Measurements from ENCODE around the gene CLDN34. TPM values are rescaled to one million over a fixed set of nuclear protein-coding genes. Genes with fewer than 3 reads are reported as not detected.

Gene CLDN34
- total and polyA plus RNA-seq, 4 donors, result 0.50 TPM; not detected in 3

DNA sequence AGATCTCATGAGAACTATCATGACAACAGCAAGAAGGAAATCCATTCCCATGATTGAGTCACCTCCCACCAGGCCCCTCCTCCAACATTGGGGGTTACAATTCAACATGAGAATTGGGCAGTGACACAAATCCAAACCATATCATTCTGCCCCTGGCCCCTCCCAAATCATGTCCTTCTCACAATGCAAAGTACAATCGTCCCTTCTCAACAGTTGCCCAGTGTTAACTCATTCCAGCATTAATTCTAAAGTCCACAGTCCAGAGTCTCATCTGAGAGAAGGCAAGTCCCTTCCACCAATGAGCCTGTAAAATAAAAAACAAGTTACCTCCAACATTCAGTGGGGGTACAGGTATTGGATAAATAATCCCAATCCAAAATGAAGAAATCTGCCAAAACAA lies 14.9 kb upstream of the CLDN34 start (continued):
- TF ChIP-seq, protein P1, sequence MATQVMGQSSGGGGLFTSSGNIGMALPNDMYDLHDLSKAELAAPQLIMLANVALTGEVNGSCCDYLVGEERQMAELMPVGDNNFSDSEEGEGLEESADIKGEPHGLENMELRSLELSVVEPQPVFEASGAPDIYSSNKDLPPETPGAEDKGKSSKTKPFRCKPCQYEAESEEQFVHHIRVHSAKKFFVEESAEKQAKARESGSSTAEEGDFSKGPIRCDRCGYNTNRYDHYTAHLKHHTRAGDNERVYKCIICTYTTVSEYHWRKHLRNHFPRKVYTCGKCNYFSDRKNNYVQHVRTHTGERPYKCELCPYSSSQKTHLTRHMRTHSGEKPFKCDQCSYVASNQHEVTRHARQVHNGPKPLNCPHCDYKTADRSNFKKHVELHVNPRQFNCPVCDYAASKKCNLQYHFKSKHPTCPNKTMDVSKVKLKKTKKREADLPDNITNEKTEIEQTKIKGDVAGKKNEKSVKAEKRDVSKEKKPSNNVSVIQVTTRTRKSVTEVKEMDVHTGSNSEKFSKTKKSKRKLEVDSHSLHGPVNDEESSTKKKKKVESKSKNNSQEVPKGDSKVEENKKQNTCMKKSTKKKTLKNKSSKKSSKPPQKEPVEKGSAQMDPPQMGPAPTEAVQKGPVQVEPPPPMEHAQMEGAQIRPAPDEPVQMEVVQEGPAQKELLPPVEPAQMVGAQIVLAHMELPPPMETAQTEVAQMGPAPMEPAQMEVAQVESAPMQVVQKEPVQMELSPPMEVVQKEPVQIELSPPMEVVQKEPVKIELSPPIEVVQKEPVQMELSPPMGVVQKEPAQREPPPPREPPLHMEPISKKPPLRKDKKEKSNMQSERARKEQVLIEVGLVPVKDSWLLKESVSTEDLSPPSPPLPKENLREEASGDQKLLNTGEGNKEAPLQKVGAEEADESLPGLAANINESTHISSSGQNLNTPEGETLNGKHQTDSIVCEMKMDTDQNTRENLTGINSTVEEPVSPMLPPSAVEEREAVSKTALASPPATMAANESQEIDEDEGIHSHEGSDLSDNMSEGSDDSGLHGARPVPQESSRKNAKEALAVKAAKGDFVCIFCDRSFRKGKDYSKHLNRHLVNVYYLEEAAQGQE (IDR thresholded peaks at IDR 0.05), result no peak
- TF ChIP-seq YY1 (IDR thresholded peaks at IDR 0.05) (peak; percentile 41), FOXA2 (IDR thresholded peaks at IDR 0.05) (no peak), RXRA (IDR thresholded peaks at IDR 0.05) (peak in 1 of 2 donors; percentile 56), FOXA1 (IDR thresholded peaks at IDR 0.05) (no peak), EGR1 (IDR thresholded peaks at IDR 0.05; ENCODE audit: low read depth in 2 of 2) (no peak), GABPA (IDR thresholded peaks at IDR 0.05 in 1 of 2, conservative IDR thresholded peaks at IDR 0.05 in 1 of 2) (no peak)
- TF ChIP-seq, protein P2, sequence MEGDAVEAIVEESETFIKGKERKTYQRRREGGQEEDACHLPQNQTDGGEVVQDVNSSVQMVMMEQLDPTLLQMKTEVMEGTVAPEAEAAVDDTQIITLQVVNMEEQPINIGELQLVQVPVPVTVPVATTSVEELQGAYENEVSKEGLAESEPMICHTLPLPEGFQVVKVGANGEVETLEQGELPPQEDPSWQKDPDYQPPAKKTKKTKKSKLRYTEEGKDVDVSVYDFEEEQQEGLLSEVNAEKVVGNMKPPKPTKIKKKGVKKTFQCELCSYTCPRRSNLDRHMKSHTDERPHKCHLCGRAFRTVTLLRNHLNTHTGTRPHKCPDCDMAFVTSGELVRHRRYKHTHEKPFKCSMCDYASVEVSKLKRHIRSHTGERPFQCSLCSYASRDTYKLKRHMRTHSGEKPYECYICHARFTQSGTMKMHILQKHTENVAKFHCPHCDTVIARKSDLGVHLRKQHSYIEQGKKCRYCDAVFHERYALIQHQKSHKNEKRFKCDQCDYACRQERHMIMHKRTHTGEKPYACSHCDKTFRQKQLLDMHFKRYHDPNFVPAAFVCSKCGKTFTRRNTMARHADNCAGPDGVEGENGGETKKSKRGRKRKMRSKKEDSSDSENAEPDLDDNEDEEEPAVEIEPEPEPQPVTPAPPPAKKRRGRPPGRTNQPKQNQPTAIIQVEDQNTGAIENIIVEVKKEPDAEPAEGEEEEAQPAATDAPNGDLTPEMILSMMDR (IDR thresholded peaks at IDR 0.05; ENCODE audit: low read depth, low read length, missing input control), result no peak

DNA sequence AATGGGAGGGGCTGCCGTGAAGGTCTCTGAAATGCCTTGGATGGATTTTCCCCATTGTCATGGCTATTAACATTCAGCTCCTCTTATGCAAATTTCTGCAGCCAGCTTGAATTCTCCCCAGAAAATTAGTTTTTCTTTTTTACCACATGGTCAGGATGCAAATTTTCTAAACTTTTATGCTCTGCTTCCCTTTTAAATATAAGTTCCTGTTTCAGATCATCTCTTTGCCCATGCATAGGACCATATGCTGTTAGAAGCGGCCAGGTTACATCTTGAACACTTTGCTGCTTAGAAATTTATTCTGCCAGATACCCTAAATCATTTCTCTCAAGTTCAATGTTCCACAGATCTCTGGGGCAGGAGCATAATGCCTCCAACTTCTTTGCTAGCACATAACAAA lies 13.8 kb upstream of the CLDN34 start:
- WGBS, result 97% methylated on average over 2 of the region's 2 CpGs
- H3K4me1 ChIP-seq (ENCODE audit: control insufficient read depth in 4 of 4, insufficient read depth in 4 of 4, low read length in 3 of 4), result no peaks in the 10 kb centered on the region
- no peak overlapping the region for H3K27ac ChIP-seq (ENCODE audit: low read depth in 1 of 2, low read length in 2 of 2)
- TF ChIP-seq NR2F2 (IDR thresholded peaks at IDR 0.05) (no peak), FOXA1 (IDR thresholded peaks at IDR 0.05) (no peak), HNF4A (conservative IDR thresholded peaks at IDR 0.05) (no peak), JUND (IDR thresholded peaks at IDR 0.05) (no peak), HNF4G (IDR thresholded peaks at IDR 0.05) (no peak)
- TF ChIP-seq, protein P1 (IDR thresholded peaks at IDR 0.05), result no peak
- TF ChIP-seq, protein P3, sequence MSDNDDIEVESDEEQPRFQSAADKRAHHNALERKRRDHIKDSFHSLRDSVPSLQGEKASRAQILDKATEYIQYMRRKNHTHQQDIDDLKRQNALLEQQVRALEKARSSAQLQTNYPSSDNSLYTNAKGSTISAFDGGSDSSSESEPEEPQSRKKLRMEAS (IDR thresholded peaks at IDR 0.05), result no peak
- TF ChIP-seq, protein P4, sequence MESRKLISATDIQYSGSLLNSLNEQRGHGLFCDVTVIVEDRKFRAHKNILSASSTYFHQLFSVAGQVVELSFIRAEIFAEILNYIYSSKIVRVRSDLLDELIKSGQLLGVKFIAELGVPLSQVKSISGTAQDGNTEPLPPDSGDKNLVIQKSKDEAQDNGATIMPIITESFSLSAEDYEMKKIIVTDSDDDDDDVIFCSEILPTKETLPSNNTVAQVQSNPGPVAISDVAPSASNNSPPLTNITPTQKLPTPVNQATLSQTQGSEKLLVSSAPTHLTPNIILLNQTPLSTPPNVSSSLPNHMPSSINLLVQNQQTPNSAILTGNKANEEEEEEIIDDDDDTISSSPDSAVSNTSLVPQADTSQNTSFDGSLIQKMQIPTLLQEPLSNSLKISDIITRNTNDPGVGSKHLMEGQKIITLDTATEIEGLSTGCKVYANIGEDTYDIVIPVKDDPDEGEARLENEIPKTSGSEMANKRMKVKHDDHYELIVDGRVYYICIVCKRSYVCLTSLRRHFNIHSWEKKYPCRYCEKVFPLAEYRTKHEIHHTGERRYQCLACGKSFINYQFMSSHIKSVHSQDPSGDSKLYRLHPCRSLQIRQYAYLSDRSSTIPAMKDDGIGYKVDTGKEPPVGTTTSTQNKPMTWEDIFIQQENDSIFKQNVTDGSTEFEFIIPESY (IDR thresholded peaks at IDR 0.05), result no peak
- DNase-seq (ENCODE audit: low spot score), result no peak
- peaks cover 0 to 1% (median 0%) of the 10 kb centered on the region in 4 donors for H3K36me3 ChIP-seq (ENCODE audit: control insufficient read depth in 4 of 4, insufficient read depth in 3 of 4, low read depth in 1 of 4, low read length in 3 of 4)
- no peaks in the 10 kb centered on the region for H3K27me3 ChIP-seq (ENCODE audit: control insufficient read depth in 4 of 4, insufficient read depth in 4 of 4, low read length in 3 of 4)
- no peak overlapping the region for H3K4me3 ChIP-seq (ENCODE audit: low read depth in 1 of 3, low read length in 3 of 3)
- H3K9ac ChIP-seq (ENCODE audit: low read depth in 1 of 2, low read length in 2 of 2), result no peak overlapping the region
- no peaks in the 10 kb centered on the region for H3K9me3 ChIP-seq (ENCODE audit: control insufficient read depth in 4 of 4, low read length in 3 of 4)
